Suppressor macrophage (primary cell): ENCODE results near the gene RBFOX2.
"Not testable (repeated sequence)": the region's sequence is repeated elsewhere in the genome, so short reads cannot be mapped to it uniquely, and the experiment has no call there.

Experiments used
- DNase-seq, 4 experiments: peaks; one replicate each; pipeline ENCODE4 v3.0.0-alpha.2; 2020 to 2022

The RBFOX2 gene

DNA sequence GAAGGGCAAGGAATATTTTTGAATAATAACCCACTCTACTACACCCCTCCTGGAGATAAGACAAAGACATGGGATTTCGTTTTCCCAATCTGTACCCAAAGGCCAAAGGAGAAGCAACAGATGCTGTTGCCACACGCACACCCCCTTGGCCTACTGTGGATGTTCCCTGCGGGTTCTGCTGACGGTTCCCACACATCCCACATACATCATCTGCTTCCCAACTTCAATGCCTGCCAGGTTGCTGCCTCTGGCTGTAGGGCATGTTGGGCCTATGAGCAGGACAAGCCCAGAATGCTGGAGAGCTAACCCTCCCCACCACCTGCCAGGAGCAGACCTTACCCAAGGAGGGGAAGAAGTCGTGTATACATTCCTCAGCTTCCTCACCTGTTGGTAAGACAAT is 13.6 kb upstream of the RBFOX2 start:
- DNase-seq: no peak

GRCh38 chr22:36039125-36039524 is 10.5 kb upstream of the RBFOX2 start:
- no peak for DNase-seq

DNA sequence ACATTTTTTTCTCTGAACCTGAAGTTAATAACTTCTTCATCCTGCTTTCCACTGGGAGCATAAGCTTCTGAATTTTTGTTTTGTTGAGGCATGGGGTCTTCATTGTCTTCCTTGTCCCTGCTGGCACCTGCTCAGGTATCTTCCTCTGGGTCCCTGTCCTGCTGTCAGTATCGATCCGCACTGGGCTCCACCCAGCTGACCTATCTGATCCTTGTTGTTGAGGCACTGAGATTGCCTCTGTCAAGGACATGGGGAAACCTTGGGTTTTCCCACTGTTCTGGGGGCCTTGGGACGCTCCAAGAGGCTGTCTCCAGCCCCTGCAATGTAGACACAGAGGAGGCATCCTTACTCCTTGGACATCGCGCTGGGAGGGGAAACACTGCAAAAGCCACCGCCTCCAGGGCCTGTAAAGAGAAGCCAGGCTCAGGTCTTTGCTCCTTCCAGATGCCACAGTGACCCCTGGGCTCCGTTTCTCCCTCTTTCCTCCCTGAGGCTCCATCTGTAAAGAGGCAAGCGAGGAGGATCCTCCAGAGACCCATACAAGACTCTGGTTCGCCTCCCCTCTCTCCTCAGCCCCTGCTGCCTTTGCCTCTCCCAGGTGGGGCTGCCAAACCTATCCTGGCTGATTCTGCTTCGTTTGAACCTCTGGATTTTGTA is 8.6 kb upstream of the RBFOX2 start:
- no peak for DNase-seq

- DNase-seq: no peak
Observed at GRCh38 chr22:36036167-36036624, 7.6 kb upstream of the RBFOX2 start.

- no peak for DNase-seq
Observed at GRCh38 chr22:36032611-36033010, 4.0 kb upstream of the RBFOX2 start.

DNA sequence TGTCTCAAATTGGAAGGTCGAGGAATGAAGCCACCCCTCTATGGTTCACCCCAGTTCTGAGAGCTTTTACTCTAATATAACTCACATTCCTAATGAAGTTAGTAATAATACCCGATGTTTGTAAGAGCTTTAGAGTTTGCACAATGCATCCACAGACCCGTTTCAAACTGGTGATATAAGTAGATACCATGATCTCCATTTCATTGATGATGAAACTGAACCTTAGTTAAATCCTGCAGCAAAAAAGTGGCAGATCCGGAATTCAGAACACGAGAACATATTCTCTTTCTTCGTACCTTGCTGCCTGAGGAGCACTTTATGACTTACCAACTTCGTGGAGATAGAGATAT is 757 bp upstream of the RBFOX2 start:
- DNase-seq: peak in 1 of 4 experiments; percentile 4

- no peak for DNase-seq
Observed at GRCh38 chr22:36027935-36028645, 534 bp downstream of the RBFOX2 start.

- DNase-seq: peak in 1 of 4 experiments; percentile 5
Observed at GRCh38 chr22:36027579-36027934, 1.1 kb downstream of the RBFOX2 start.

DNA sequence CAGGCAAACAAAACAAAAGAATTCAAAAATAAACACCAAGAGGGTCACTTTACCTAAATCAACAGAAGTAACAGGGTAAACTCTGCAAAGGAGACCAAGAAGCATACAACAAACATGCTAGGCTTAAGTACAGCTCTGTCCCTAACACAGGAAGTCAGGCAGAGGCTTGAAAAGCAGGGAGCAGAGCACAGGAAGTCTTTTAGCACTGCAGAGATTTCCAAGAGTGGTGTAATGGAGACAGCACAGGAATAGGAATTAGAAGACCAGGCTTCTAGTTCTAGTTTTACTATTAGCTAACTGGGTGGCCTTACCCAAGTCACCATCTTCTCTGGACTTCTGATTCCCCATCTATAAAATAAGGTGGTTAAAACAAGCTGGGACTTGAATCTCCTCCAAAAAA is 1.9 kb downstream of the RBFOX2 start:
- peak; percentile 1 to 14 (median 7) for DNase-seq

DNA sequence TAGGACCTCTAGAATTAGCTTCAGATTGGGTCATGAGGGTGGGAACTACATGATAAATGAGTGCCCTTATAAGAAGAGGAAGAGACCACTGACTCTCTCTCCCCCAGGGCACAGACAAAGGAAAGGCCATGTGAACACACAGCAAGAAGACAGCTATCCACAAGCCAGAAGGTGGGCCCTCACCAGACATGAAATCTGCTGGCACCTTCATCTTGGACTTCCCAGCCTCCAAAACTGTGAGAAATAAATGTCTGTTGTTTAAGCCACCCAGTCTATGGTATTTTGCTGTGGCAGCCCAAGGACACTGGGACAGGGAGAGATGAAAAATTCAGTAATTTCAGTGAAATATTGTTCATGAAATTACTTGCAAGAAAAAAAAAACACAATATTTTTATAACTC is 5.9 kb downstream of the RBFOX2 start:
- no peak for DNase-seq

DNA sequence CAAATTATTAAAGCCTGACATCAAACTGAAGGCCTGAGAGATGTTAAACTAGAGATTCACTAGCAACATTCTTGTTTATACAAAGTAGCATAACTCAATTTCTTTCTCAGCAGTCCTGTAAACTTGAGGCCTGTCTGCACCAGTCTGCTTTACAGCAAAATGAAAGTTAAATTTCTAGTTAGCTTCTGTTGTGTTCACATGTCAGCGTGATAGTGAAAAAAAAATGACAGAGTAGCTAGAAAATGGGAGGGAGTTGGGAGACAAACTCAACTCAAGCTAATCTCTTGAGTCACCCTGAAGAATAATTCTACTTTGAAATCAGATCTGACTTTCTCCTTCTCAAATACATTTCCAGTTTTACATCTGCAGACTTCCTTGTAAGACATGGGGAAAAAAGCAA is 6.5 kb downstream of the RBFOX2 start:
- no peak for DNase-seq

DNA sequence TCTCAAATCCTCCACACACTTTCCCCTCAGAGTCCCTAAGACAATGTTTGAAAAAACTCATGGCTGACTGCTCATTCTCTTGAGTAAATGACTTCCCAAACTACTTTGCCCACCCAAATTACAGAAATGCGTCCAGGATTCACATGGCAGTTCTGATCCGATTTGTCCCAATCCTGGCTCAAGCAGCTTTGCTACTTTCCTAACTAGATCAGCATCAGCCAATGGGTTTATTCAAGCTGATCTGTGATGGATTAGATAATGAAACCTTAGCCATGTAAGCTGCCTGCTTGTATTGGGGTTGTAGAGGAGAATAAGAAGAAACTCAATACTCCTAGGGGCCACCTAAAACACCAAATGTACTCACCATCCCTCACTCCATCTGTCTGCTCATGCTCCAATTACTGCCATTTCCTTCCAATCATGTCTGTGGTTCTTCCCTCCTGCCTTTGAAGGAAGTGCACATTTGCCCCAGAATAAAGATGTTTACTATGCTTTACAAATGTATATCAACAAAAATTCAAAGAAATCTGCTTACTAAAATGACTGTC is 6.9 kb downstream of the RBFOX2 start:
- DNase-seq: no peak

DNA sequence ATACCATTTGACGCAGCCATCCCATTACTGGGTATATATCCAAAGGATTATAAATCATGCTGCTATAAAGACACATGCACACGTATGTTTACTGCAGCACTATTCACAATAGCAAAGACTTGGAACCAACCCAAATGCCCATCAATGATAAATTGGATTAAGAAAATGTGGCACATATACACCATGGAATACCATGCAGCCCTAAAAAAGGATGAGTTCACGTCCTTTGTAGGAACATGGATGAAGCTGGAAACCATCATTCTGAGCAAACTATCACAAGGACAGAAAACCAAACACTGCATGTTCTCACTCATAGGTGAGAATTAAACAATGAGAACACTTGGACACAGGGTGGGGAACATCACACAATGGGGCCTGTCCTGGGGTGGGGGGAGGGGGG is 7.8 kb downstream of the RBFOX2 start:
- not testable (repeated sequence) for DNase-seq

DNA sequence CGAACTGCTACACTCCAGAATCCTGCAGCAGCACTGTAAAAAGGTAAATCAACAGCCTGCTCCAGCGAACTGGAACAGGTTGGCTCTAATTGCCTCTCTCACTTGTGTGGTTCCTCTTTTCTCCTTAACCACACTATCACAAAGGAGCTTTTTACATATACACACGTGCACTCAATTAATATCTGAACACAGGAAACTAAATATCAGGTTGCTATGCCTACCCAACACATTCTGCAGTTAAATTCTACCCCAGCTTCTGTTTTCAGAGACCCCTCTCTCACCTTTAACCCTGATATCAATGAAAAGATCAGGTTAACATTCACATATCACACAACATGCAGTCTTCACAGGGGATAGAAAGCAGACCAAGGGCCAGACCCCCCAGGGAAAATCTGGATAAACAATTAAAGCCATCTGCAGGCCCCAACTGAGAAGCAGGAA is 11.0 kb downstream of the RBFOX2 start:
- DNase-seq: no peak

GRCh38 chr22:36016684-36017083 is 11.9 kb downstream of the RBFOX2 start:
- no peak for DNase-seq

DNA sequence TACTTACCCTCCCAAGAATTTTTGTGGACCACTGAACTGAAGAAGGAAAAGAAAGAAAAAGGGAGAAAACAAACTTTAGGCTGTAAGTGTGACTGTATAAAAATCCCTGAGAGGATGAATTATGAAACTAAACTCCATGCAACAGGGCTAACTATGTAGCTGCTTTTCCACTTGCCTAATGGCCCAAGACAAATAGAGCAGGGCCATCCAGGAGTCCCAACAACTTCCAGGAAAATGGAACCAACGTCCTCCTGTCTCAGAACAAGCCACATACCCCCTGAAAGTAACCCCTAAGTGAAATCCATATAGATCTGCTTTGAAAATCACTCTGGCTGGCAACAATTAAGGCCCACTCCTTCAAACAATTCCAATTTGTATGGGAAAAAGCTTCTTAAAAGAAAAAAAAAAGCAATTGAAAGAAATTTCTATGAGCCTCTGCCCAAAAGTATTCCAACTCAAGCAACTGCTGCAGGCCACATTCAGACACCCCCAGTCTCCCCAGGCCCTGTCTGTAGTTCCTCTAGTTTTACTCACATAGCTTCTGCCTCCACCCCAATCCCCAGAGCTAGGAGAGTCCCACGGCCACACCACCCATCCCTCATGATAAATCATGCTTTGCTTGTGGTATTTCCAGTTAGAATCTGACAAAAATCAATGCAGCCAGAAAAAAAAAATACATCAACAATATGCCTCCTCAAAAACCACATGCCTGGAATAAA is 12.7 kb downstream of the RBFOX2 start:
- no peak for DNase-seq

- DNase-seq: no peak
Observed at GRCh38 chr22:36015155-36015810, 13.3 kb downstream of the RBFOX2 start.

DNA sequence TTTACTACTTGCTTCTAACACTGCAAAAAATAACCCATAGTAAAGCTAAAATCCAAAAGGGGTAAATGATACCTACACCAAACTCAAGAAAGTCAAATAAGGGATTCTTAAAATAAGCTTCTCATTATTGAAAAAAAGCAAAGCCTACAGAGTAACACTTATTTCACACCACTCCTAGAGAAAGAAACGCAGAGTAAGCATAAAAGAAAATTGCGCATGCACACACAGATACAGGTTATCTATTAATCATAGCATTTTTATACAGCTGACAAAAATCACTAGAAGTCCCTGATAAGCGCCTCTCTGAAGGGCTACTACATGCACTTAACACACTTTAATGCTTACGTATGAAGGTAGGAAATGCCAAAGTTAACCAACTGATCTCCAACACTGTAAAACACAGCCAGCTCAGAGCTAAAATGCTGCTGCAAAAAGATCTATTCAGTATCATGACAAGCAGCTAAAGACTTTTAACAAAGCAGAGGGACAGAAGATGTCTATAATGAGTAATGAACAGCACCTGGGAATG is 14.0 kb downstream of the RBFOX2 start:
- DNase-seq: no peak

DNA sequence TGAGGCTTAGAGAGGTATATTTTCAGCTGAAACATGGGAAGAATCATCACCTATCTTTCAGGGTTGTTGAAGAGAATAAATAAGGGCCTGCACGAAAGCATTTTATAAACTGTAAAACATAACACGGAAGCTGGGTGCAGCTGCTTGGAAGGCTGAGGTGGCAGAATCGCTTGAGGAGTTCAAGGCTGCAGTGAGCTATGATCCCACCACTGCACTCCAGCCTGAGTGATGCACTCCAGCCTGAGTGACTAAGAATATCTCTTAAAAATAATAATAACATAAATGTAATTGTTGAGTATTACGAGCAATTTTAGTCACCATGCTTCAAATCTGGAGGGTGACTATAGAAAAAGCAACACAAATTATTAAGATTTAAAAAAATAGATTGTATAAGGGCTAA is 16.3 kb downstream of the RBFOX2 start:
- no peak for DNase-seq

DNA sequence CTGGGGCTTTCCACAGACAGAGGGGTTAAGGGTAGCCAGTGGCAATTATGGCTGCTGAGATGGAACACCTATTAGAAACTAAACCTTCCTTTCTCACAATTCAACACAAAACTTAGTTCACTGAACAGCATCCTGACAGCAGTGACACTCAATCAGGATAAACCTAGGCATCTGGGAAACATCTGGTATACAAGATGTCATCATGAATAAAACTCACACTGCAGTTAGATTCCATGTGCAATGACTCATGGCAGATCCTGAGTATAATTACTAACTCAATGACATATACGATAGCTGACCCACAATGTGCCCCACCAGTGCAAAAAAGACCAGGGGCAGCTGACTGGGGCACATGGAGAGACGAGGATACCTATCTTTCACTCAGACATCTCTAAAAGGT is 17.7 kb downstream of the RBFOX2 start:
- no peak for DNase-seq

- no peak for DNase-seq
Observed at GRCh38 chr22:36010090-36010489, 18.5 kb downstream of the RBFOX2 start.

DNA sequence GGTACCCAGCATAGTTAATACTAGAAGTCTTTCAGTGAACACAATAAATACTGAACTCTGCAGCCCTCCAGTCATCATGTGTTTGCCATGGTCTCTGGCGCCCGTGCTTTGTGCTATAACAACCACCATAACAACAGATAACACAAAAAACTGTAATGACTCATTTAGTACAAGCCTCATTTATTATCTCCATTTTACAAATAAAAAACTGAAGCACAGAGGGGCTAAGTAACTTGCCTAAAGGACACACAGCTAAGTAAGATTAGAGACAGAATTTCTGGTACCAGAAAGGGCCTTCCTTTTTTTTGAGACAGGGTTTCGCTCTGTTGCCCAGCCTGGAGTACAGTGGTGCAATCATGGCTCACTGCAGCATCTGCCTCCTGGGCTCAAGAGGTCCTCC is 19.5 kb downstream of the RBFOX2 start:
- no peak for DNase-seq

DNA sequence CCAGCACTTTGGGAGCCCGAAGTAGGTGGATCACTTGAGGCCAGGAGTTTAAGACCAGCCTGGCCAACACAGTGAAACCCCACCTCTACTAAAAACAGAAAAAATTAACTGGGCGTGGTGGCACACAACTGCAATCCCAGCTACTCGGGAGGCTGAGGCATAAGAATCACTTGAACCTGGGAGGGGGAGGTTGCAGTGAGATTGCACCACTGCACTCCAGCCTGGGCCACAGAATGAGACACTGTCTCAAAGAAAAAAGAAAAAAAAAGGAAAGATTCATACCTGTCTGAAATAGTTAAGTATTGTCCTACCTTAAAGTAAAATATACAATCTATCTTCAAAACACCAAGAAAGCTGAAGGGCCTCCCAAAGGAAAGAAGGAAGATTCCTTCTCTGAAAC is 20.1 kb downstream of the RBFOX2 start:
- DNase-seq: no peak
